Thoracic aorta (tissue), 2 donors: ENCODE data around the gene EEF1AKMT4. TPM values are rescaled to one million over a fixed set of nuclear protein-coding genes. Genes with fewer than 3 reads are reported as not detected.
A peak's percentile ranks its signal among the peaks of the same experiment; 100 is the strongest.

ENCODE experiments used
- ATAC-seq: fragments of 150-250 bp; one replicate; pipeline ENCODE4 v1.8.0; 2017; ENCODE audit warnings: low read depth; ENCODE audit not compliant: insufficient number of reproducible peaks, low FRiP score
- DNase-seq: peaks from one replicate; pipeline ENCODE4 v3.0.0-alpha.2; 2020; ENCODE audit warnings: low spot score
- H3K27ac ChIP-seq, 2 donors: fragments of 200-600 bp; sonication (generic); 1 replicate in 1 of 2; 2 replicates in 1 of 2; pipeline ENCODE4 v1.5.1; 2016; ENCODE audit warnings: mild to moderate bottlenecking in 2 of 2, moderate library complexity in 2 of 2
- H3K27me3 ChIP-seq: fragments of 200-600 bp; sonication (generic); replicated peaks from 2 replicates; pipeline ENCODE4 v1.6.0; 2016; ENCODE audit warnings: mild to moderate bottlenecking; ENCODE audit not compliant: insufficient read depth
- H3K36me3 ChIP-seq: fragments of 200-600 bp; sonication (generic); one replicate; pipeline ENCODE4 v1.5.1; 2016
- H3K4me1 ChIP-seq, 2 donors: fragments of 200-600 bp; sonication (generic); 1 replicate in 1 of 2; 2 replicates in 1 of 2; pipeline versions ENCODE4 v1.5.1 to v1.6.0; 2016; ENCODE audit warnings: low read depth in 2 of 2, mild to moderate bottlenecking in 1 of 2; ENCODE audit not compliant: control insufficient read depth in 1 of 2
- H3K4me3 ChIP-seq: fragments of 200-600 bp; sonication (generic); 2 replicates; pipeline ENCODE4 v1.5.1; 2016; ENCODE audit warnings: mild to moderate bottlenecking
- H3K9me3 ChIP-seq: fragments of 200-600 bp; sonication (generic); 2 replicates; pipeline ENCODE4 v1.5.1; 2016
- total RNA-seq, 2 donors: library from RNA; depleted of rRNA; stranded (reverse); fragments of >200 nt; gene quantifications; one replicate each; pipeline versions ENCODE4 v1.1.0 to v1.2.3, GENCODE V29; 2016
- TF ChIP-seq, protein P1 (sequence below): fragments of 200-600 bp; sonication (generic); IDR thresholded peaks from one replicate; pipeline ENCODE4 v1.5.1; 2019; ENCODE audit warnings: antibody characterized with exemption

The EEF1AKMT4 gene
- total RNA-seq, 2 donors from 2014 or later: 3.8 to 4.0 TPM

DNA sequence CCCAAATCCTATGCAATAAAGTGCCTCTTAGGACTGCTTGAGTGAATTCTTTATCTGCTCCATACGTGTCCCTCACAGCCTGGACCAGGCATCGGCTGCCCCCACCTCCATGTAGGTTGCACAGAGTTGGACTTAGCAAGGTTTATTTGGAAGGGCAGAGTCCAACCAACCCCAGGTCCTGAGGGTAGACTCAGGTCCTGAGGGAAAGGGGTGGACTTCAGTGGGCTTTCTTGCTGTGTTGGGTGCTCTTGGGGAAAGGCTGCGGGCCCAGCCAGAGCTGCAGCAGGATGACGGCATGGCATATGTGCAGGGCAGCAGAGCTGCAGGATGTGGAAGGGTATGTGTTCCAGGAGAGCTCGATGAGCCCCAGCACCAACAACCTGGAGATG, 7.2 kb upstream of the EEF1AKMT4 start:
- no peak for ATAC-seq
- H3K4me1 ChIP-seq: no peaks in the 10 kb centered on the region
- TF ChIP-seq, protein P1, sequence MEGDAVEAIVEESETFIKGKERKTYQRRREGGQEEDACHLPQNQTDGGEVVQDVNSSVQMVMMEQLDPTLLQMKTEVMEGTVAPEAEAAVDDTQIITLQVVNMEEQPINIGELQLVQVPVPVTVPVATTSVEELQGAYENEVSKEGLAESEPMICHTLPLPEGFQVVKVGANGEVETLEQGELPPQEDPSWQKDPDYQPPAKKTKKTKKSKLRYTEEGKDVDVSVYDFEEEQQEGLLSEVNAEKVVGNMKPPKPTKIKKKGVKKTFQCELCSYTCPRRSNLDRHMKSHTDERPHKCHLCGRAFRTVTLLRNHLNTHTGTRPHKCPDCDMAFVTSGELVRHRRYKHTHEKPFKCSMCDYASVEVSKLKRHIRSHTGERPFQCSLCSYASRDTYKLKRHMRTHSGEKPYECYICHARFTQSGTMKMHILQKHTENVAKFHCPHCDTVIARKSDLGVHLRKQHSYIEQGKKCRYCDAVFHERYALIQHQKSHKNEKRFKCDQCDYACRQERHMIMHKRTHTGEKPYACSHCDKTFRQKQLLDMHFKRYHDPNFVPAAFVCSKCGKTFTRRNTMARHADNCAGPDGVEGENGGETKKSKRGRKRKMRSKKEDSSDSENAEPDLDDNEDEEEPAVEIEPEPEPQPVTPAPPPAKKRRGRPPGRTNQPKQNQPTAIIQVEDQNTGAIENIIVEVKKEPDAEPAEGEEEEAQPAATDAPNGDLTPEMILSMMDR: no peak
- H3K27me3 ChIP-seq: no peaks in the 10 kb centered on the region
- H3K9me3 ChIP-seq: no peaks in the 10 kb centered on the region
- H3K27ac ChIP-seq: no peak overlapping the region
- H3K4me3 ChIP-seq: no peak overlapping the region
- H3K36me3 ChIP-seq: peaks cover 33% of the 10 kb centered on the region
- DNase-seq: no peak

GRCh38 chr3:184248454-184249411, 739 bp upstream of the EEF1AKMT4 start, which contains the start of gene ALG3:
Gene ALG3 (minus strand): TSS chr3:184248962. CDS start chr3:184248940, 22 bp downstream.
- H3K27me3 ChIP-seq: no peaks in the 10 kb centered on the region
- H3K9me3 ChIP-seq: no peaks in the 10 kb centered on the region
- peak within 1 kb of the TSS; percentile 82 for H3K4me3 ChIP-seq
- peaks cover 17% of the 10 kb centered on the region for H3K36me3 ChIP-seq
- DNase-seq: peak; percentile 30
- ATAC-seq: peak; percentile 66
- TF ChIP-seq, protein P1: no peak
- H3K27ac ChIP-seq: peak within 1 kb of the TSS; percentile 75 to 83
- H3K4me1 ChIP-seq: peaks cover 3 to 11% of the 10 kb centered on the region in 2 donors

GRCh38 chr3:184250167-184250828, 826 bp downstream of the EEF1AKMT4 start:
- DNase-seq (peak; percentile 65), ATAC-seq (peak; percentile 80)
- H3K4me1 ChIP-seq: peaks cover 3 to 11% of the 10 kb centered on the region in 2 donors
- H3K36me3 ChIP-seq: peaks cover 4% of the 10 kb centered on the region
- H3K27ac ChIP-seq: peak overlapping the region; percentile 18 to 28
- no peaks in the 10 kb centered on the region for H3K27me3 ChIP-seq
- TF ChIP-seq, protein P1: peak; percentile 89
- no peaks in the 10 kb centered on the region for H3K9me3 ChIP-seq
- H3K4me3 ChIP-seq: peak overlapping the region; percentile 82

GRCh38 chr3:184255291-184256039, 6.0 kb downstream of the EEF1AKMT4 start:
- TF ChIP-seq, protein P1: no peak
- DNase-seq (no peak), ATAC-seq (peak; percentile 11)
- peaks cover 5% of the 10 kb centered on the region for H3K27me3 ChIP-seq
- no peak overlapping the region for H3K4me3 ChIP-seq
- no peaks in the 10 kb centered on the region for H3K9me3 ChIP-seq
- H3K27ac ChIP-seq: no peak overlapping the region
- no peaks in the 10 kb centered on the region for H3K36me3 ChIP-seq
- peaks cover 5 to 6% of the 10 kb centered on the region in 2 donors for H3K4me1 ChIP-seq
